WERI-Rb-1 (cell line): Measurements from ENCODE around the gene SVIL.

Experiments used
- DNase-seq: peaks from one replicate; pipeline ENCODE4 v3.0.0-alpha.2; 2020
- H3K27ac ChIP-seq: fragments of 250-450 bp; sonication (Bioruptor Pico); 2 replicates; pipeline ENCODE4 v1.5.1; 2020; ENCODE audit warnings: mild to moderate bottlenecking, moderate library complexity
- H3K27me3 ChIP-seq: fragments of 250-450 bp; sonication (Bioruptor Pico); 2 replicates; pipeline ENCODE4 v1.5.1; 2021; ENCODE audit warnings: mild to moderate bottlenecking, low read depth, moderate library complexity; ENCODE audit not compliant: insufficient read depth, severe bottlenecking
- H3K36me3 ChIP-seq: fragments of 250-450 bp; sonication (Bioruptor Pico); 2 replicates; pipeline ENCODE4 v1.5.1; 2020; ENCODE audit warnings: mild to moderate bottlenecking, moderate library complexity
- H3K4me3 ChIP-seq: 2 replicates; pipeline ENCODE4 v1.5.1; 2011; ENCODE audit warnings: low read depth, mild to moderate bottlenecking, control low read depth, low read length
- H3K9me3 ChIP-seq: fragments of 250-450 bp; sonication (Bioruptor Pico); 2 replicates; pipeline ENCODE4 v1.5.1; 2021; ENCODE audit warnings: mild to moderate bottlenecking, moderate library complexity; ENCODE audit not compliant: severe bottlenecking
- TF ChIP-seq, protein P1 (sequence below): IDR thresholded peaks from 2 replicates; pipeline ENCODE4 v1.5.1; 2011; ENCODE audit warnings: low read depth, mild to moderate bottlenecking, control low read depth, inconsistent platforms, low read length

SVIL gene

GRCh38 chr10:29634764-29635625 is at the start of gene SVIL:
SVIL (minus strand) TSS chr10:29634971; CDS start chr10:29555058, 79,913 bp downstream.
- H3K27ac ChIP-seq, result no peak within 1 kb of the TSS
- no peaks in the 10 kb centered on the region for H3K27me3 ChIP-seq
- TF ChIP-seq, protein P1, sequence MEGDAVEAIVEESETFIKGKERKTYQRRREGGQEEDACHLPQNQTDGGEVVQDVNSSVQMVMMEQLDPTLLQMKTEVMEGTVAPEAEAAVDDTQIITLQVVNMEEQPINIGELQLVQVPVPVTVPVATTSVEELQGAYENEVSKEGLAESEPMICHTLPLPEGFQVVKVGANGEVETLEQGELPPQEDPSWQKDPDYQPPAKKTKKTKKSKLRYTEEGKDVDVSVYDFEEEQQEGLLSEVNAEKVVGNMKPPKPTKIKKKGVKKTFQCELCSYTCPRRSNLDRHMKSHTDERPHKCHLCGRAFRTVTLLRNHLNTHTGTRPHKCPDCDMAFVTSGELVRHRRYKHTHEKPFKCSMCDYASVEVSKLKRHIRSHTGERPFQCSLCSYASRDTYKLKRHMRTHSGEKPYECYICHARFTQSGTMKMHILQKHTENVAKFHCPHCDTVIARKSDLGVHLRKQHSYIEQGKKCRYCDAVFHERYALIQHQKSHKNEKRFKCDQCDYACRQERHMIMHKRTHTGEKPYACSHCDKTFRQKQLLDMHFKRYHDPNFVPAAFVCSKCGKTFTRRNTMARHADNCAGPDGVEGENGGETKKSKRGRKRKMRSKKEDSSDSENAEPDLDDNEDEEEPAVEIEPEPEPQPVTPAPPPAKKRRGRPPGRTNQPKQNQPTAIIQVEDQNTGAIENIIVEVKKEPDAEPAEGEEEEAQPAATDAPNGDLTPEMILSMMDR, result no peak
- H3K9me3 ChIP-seq, result no peaks in the 10 kb centered on the region
- H3K4me3 ChIP-seq, result no peak within 1 kb of the TSS
- DNase-seq, result no peak
- no peaks in the 10 kb centered on the region for H3K36me3 ChIP-seq

- no peak overlapping the region for H3K4me3 ChIP-seq
Observed at GRCh38 chr10:29681676-29682448, 47.1 kb upstream of the SVIL start.

DNA sequence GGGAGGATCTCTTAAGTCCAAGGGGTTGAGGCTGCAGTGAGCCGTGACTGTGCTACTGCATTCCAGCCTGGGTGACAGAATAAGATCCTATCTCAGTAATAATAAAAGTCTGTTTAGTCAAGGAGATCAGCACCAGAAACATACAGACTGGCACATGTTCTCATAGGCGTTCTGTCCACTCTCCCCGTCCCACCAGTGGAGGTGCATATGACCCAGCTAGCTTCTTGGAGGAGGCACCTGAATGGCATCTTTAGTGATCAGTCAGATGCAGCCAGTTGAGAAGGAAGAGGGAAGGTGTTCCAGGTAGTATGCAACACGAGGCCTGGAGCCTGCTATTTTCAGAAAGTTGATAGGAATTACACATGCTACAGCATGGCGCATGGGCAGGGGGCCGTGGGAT is 45.3 kb upstream of the SVIL start:
- TF ChIP-seq, protein P1, result no peak
- Histone ChIP-seq H3K9me3 (no peaks in the 10 kb centered on the region), H3K4me3 (no peak overlapping the region), H3K27ac (no peak overlapping the region), H3K27me3 (no peaks in the 10 kb centered on the region), H3K36me3 (no peaks in the 10 kb centered on the region)
- no peak for DNase-seq

More at GRCh38 chr10:29681676-29682448, 47.1 kb upstream of the SVIL start:
- DNase-seq, result no peak
- Histone ChIP-seq H3K27ac (no peak overlapping the region), H3K9me3 (no peaks in the 10 kb centered on the region), H3K36me3 (no peaks in the 10 kb centered on the region; the same call in 1 of the 2 replicates), H3K27me3 (no peaks in the 10 kb centered on the region)
- TF ChIP-seq, protein P1, result no peak

DNA sequence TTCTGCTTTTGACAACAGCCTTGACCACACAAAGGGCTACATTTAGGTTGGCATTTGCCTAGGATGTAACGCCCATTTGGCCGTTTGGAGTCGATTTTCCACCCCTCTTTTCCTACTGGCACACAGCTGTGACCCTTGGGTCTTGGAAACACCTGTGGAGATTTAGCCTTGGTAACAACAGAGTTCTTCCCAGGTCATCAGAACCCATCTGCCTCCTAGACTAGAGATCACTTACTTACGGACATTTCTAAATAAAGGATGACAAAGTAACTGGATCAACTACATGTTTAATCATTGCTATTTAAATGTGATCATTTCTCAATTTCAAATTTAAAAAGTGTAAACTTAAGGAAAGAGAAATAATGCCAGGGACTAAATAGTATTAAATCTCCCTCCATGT is 42.0 kb upstream of the SVIL start:
- no peak for DNase-seq
- Histone ChIP-seq H3K9me3 (no peaks in the 10 kb centered on the region), H3K27ac (no peak overlapping the region), H3K4me3 (no peak overlapping the region), H3K27me3 (no peaks in the 10 kb centered on the region), H3K36me3 (no peaks in the 10 kb centered on the region)
- TF ChIP-seq, protein P1, result no peak

DNA sequence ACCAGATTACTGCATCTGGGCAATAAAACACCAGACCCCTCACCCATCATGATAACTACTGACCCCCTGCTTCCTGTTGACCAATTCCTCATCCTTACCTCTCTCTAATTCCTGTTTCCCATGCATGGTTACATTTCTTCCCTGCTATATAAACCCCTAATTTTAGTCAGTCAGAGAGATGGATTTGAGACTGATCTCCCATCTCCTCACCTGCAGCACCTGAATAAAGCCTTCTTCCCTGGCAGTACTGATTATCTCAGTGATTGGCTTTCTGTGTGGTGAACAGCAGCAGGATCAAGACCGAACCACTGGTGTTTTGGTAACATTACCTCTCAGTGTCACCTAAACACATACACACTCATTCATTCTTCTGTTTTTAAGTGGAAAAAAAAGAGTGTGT is 41.2 kb upstream of the SVIL start:
- no peaks in the 10 kb centered on the region for H3K27me3 ChIP-seq
- H3K4me3 ChIP-seq, result no peak overlapping the region
- H3K36me3 ChIP-seq, result no peaks in the 10 kb centered on the region
- no peaks in the 10 kb centered on the region for H3K9me3 ChIP-seq
- DNase-seq, result no peak
- TF ChIP-seq, protein P1, result no peak
- H3K27ac ChIP-seq, result no peak overlapping the region
